GM18858 (cell line): ENCODE measurements around the gene POLR2H.
A peak's percentile ranks its signal among the peaks of the same experiment; 100 is the strongest.

Source experiments
- ATAC-seq: cut with Tn5 transposase; IDR thresholded peaks from one replicate; pipeline ENCODE4 v1.9.1; 2021; ENCODE audit not compliant: unreplicated experiment

POLR2H gene

GRCh38 chr3:184351511-184352148, 9.9 kb upstream of the POLR2H start:
- no peak for ATAC-seq

GRCh38 chr3:184352149-184352785, 9.2 kb upstream of the POLR2H start:
- no peak for ATAC-seq

GRCh38 chr3:184352897-184353545, 8.5 kb upstream of the POLR2H start:
- no peak for ATAC-seq

GRCh38 chr3:184353546-184353941, 8.0 kb upstream of the POLR2H start:
- no peak for ATAC-seq

- no peak for ATAC-seq
Measured at GRCh38 chr3:184354121-184354728, 7.3 kb upstream of the POLR2H start.

GRCh38 chr3:184354754-184355153, 6.8 kb upstream of the POLR2H start:
- no peak for ATAC-seq

GRCh38 chr3:184355261-184356040, 6.1 kb upstream of the POLR2H start:
- no peak for ATAC-seq

GRCh38 chr3:184357248-184358123, 4.0 kb upstream of the POLR2H start:
- ATAC-seq = no peak

GRCh38 chr3:184358124-184358767, 3.3 kb upstream of the POLR2H start:
- ATAC-seq = no peak

GRCh38 chr3:184358921-184359350, 2.6 kb upstream of the POLR2H start:
- ATAC-seq = no peak

- no peak for ATAC-seq
Measured at GRCh38 chr3:184359610-184360009, 1.9 kb upstream of the POLR2H start.

GRCh38 chr3:184360070-184360928, 1.2 kb upstream of the POLR2H start:
- no peak for ATAC-seq

GRCh38 chr3:184360929-184361531, 480 bp upstream of the POLR2H start:
- ATAC-seq = no peak

- ATAC-seq = no peak
Measured at GRCh38 chr3:184361932-184362667, 590 bp downstream of the POLR2H start.

GRCh38 chr3:184362668-184363546, 1.4 kb downstream of the POLR2H start:
- ATAC-seq = peak; percentile 88

GRCh38 chr3:184366619-184367289, 5.2 kb downstream of the POLR2H start:
- no peak for ATAC-seq
